Measurements from ENCODE around the gene KCNJ9.

- TF ChIP-seq TAF1 (IDR thresholded peaks at IDR 0.05; ENCODE audit: borderline replicate concordance, low read depth, low read length) (no peak), POLR2A (IDR thresholded peaks at IDR 0.05; ENCODE audit: low read depth, low read length) (no peak), POLR2AphosphoS5 (IDR thresholded peaks at IDR 0.05; ENCODE audit: low read depth, low read length) (no peak)
Observed at GRCh38 chr1:160066829-160067745, 14.3 kb upstream of the KCNJ9 start.
